HepG2 (cell line): Measurements from ENCODE around the gene BSG. TPM values are rescaled to one million over a fixed set of nuclear protein-coding genes. Genes with fewer than 3 reads are reported as not detected.

Source experiments
- HNRNPK ChIP-seq: fragments of 200-400 bp; formaldehyde crosslinking; IDR thresholded peaks from 2 replicates; pipeline ENCODE4 v1.6.1; 2018; ENCODE audit warnings: low read length, low read depth, moderate library complexity, mild to moderate bottlenecking; ENCODE audit not compliant: poor library complexity, severe bottlenecking
- LCORL ChIP-seq, 2 experiments: fragments of 450-650 bp in 1 of 2; sonication (generic) in 1 of 2; formaldehyde crosslinking in 1 of 2; IDR thresholded peaks; 2 replicates each; pipeline versions ENCODE4 v1.5.0 to v1.6.1; 2017 to 2020; ENCODE audit warnings: antibody characterized with exemption in 1 of 2, missing genetic modification reagents in 1 of 2
- MED8 ChIP-seq: sonication (generic); formaldehyde crosslinking; IDR thresholded peaks from 2 replicates; pipeline ENCODE4 v1.8.1; 2023; ENCODE audit warnings: mild to moderate bottlenecking, missing genetic modification reagents; ENCODE audit not compliant: insufficient replicate concordance
- MZF1 ChIP-seq: sonication (generic); formaldehyde crosslinking; IDR thresholded peaks from 2 replicates; pipeline ENCODE4 v1.8.1; 2023; ENCODE audit warnings: mild to moderate bottlenecking, missing genetic modification reagents, borderline replicate concordance
- NFIC ChIP-seq: IDR thresholded peaks from 2 replicates; pipeline ENCODE4 v1.6.1; 2012; ENCODE audit warnings: mild to moderate bottlenecking, low read length, inconsistent platforms
- NR2C2 ChIP-seq: sonication (generic); formaldehyde crosslinking; IDR thresholded peaks from 2 replicates; pipeline ENCODE4 v1.4.0; 2020; ENCODE audit warnings: missing genetic modification reagents, mild to moderate bottlenecking, moderate library complexity, borderline replicate concordance
- NR2F6 ChIP-seq, 2 experiments: IDR thresholded peaks; 2 replicates each; pipeline ENCODE4 v1.6.1; 2016; ENCODE audit warnings: antibody characterized with exemption in 1 of 2, mild to moderate bottlenecking in 1 of 2
- ZNF343 ChIP-seq: sonication (generic); formaldehyde crosslinking; IDR thresholded peaks from 2 replicates; pipeline ENCODE4 v1.4.0; 2020; ENCODE audit warnings: mild to moderate bottlenecking, missing genetic modification reagents
- ZNF724P ChIP-seq: sonication (generic); formaldehyde crosslinking; IDR thresholded peaks from 2 replicates; pipeline ENCODE4 v1.8.0; 2022; ENCODE audit warnings: missing genetic modification reagents, borderline replicate concordance
- polyA plus RNA-seq, 8 experiments: library from polyadenylated mRNA; depleted of rRNA in 3 of 8; stranded (reverse) in 7 of 8; unstranded in 1 of 8; fragments of >200 nt; fragmentation: Illumina TruSeq in 4 of 8; extraction: Trizol in 4 of 8; gene quantifications; 2 replicates each; pipeline versions ENCODE4 v1.2.1 to v1.2.3, GENCODE V29; 2011 to 2016; ENCODE audit warnings: low read depth in 4 of 8, missing spikeins in 1 of 8, mixed read lengths in 1 of 8; ENCODE audit not compliant: insufficient read depth in 1 of 8
- total RNA-seq, 5 experiments: library from RNA; depleted of rRNA; stranded (reverse); fragments of >200 nt; fragmentation: Illumina TruSeq; extraction: Trizol; gene quantifications; 2 replicates each; pipeline ENCODE4 v1.2.3, GENCODE V29; 2016; ENCODE audit warnings: low read depth in 1 of 5
- TF ChIP-seq, protein P1 (sequence below): sonication (generic); formaldehyde crosslinking; IDR thresholded peaks from 2 replicates; pipeline ENCODE4 v1.4.0; 2020; ENCODE audit warnings: missing genetic modification reagents
- TF ChIP-seq, protein P2 (sequence below): IDR thresholded peaks from 2 replicates; pipeline ENCODE4 v1.6.1; 2016; ENCODE audit warnings: low read depth, control low read depth
- TF ChIP-seq, protein P3 (sequence below): sonication (generic); formaldehyde crosslinking; IDR thresholded peaks from 2 replicates; pipeline ENCODE4 v1.9.0; 2021; ENCODE audit warnings: mild to moderate bottlenecking, missing genetic modification reagents
- TF ChIP-seq, protein P4 (sequence below): sonication (generic); formaldehyde crosslinking; IDR thresholded peaks from 2 replicates; pipeline ENCODE4 v1.5.0; 2020; ENCODE audit warnings: mild to moderate bottlenecking, missing genetic modification reagents, moderate library complexity

Gene BSG
- total and polyA plus RNA-seq, 2 of the 13 experiments (the other 11 are each of a cell fraction or from before 2014, with no cell fraction given): 309 to 754 TPM

DNA sequence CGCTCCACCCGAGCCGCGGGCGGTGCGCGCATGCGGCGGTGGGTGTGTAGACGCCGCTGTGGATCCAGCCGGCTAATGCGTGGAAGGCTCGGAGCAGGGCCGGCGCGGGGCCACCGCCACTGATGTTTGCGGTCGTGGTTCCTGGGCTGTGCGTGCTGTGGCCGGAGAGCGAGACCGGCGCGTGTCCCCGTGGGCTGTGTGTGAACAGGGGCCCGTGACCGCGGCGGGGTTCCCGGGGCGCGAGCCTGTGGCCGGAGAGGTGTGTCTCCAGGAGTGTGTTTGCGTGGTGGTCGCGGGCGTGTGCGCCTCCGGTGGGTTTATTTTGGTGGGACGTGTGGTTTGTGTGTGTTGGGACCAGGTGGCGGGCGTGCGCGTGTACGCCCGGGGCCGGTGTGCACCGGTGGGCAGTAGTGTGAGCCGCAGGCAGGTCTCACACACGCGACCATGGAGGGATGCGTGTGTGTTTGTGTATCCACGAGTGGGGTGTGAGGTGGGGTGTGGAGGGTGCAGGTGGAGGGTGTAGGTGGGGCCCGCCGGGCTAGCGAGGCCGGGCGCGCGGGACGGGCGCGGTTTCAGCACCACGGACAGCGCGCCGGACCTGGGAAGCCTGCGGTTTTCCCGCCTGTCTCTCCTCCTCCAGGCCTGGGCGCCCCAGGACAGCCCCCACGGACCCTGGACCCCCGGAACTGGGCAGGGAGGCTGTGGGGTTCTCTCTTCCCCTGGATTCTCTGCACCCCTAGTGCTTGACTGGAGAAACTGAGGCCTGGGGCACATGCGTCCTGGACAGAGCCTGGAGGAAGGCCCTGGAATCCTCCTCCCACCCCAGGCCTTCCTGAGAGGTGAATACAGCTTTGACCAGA is 18.9 kb downstream of the BSG start (continued):
- no peak for TF ChIP-seq MED8 (CRISPR knock-in tag)
- TF ChIP-seq, protein P1, sequence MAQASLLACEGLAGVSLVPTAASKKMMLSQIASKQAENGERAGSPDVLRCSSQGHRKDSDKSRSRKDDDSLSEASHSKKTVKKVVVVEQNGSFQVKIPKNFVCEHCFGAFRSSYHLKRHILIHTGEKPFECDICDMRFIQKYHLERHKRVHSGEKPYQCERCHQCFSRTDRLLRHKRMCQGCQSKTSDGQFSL (CRISPR knock-in tag): no peak
- TF ChIP-seq NR2C2: no peak
- no peak for TF ChIP-seq ZNF724P (CRISPR knock-in tag)
- TF ChIP-seq NFIC: no peak
- TF ChIP-seq MZF1 (CRISPR knock-in tag): no peak
- TF ChIP-seq, protein P2, sequence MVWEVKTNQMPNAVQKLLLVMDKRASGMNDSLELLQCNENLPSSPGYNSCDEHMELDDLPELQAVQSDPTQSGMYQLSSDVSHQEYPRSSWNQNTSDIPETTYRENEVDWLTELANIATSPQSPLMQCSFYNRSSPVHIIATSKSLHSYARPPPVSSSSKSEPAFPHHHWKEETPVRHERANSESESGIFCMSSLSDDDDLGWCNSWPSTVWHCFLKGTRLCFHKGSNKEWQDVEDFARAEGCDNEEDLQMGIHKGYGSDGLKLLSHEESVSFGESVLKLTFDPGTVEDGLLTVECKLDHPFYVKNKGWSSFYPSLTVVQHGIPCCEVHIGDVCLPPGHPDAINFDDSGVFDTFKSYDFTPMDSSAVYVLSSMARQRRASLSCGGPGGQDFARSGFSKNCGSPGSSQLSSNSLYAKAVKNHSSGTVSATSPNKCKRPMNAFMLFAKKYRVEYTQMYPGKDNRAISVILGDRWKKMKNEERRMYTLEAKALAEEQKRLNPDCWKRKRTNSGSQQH (CRISPR knock-in tag): 0 out of 2 replicates have a peak, but pooled peaks have one; percentile 71
- TF ChIP-seq, protein P3, sequence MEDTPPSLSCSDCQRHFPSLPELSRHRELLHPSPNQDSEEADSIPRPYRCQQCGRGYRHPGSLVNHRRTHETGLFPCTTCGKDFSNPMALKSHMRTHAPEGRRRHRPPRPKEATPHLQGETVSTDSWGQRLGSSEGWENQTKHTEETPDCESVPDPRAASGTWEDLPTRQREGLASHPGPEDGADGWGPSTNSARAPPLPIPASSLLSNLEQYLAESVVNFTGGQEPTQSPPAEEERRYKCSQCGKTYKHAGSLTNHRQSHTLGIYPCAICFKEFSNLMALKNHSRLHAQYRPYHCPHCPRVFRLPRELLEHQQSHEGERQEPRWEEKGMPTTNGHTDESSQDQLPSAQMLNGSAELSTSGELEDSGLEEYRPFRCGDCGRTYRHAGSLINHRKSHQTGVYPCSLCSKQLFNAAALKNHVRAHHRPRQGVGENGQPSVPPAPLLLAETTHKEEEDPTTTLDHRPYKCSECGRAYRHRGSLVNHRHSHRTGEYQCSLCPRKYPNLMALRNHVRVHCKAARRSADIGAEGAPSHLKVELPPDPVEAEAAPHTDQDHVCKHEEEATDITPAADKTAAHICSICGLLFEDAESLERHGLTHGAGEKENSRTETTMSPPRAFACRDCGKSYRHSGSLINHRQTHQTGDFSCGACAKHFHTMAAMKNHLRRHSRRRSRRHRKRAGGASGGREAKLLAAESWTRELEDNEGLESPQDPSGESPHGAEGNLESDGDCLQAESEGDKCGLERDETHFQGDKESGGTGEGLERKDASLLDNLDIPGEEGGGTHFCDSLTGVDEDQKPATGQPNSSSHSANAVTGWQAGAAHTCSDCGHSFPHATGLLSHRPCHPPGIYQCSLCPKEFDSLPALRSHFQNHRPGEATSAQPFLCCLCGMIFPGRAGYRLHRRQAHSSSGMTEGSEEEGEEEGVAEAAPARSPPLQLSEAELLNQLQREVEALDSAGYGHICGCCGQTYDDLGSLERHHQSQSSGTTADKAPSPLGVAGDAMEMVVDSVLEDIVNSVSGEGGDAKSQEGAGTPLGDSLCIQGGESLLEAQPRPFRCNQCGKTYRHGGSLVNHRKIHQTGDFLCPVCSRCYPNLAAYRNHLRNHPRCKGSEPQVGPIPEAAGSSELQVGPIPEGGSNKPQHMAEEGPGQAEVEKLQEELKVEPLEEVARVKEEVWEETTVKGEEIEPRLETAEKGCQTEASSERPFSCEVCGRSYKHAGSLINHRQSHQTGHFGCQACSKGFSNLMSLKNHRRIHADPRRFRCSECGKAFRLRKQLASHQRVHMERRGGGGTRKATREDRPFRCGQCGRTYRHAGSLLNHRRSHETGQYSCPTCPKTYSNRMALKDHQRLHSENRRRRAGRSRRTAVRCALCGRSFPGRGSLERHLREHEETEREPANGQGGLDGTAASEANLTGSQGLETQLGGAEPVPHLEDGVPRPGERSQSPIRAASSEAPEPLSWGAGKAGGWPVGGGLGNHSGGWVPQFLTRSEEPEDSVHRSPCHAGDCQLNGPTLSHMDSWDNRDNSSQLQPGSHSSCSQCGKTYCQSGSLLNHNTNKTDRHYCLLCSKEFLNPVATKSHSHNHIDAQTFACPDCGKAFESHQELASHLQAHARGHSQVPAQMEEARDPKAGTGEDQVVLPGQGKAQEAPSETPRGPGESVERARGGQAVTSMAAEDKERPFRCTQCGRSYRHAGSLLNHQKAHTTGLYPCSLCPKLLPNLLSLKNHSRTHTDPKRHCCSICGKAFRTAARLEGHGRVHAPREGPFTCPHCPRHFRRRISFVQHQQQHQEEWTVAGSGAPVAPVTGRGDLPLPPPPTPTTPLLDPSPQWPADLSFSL (CRISPR knock-in tag): no peak
- TF ChIP-seq LCORL (IDR thresholded peaks at IDR 0.05): no peak
- TF ChIP-seq LCORL (CRISPR knock-in tag; IDR thresholded peaks at IDR 0.05): no peak
- TF ChIP-seq NR2F6 (IDR thresholded peaks at IDR 0.05): no peak
- TF ChIP-seq NR2F6 (CRISPR knock-in tag; IDR thresholded peaks at IDR 0.05): 0 out of 2 replicates have a peak, but pooled peaks have one; percentile 13
- TF ChIP-seq, protein P4, sequence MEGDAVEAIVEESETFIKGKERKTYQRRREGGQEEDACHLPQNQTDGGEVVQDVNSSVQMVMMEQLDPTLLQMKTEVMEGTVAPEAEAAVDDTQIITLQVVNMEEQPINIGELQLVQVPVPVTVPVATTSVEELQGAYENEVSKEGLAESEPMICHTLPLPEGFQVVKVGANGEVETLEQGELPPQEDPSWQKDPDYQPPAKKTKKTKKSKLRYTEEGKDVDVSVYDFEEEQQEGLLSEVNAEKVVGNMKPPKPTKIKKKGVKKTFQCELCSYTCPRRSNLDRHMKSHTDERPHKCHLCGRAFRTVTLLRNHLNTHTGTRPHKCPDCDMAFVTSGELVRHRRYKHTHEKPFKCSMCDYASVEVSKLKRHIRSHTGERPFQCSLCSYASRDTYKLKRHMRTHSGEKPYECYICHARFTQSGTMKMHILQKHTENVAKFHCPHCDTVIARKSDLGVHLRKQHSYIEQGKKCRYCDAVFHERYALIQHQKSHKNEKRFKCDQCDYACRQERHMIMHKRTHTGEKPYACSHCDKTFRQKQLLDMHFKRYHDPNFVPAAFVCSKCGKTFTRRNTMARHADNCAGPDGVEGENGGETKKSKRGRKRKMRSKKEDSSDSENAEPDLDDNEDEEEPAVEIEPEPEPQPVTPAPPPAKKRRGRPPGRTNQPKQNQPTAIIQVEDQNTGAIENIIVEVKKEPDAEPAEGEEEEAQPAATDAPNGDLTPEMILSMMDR (CRISPR knock-in tag): no peak
- TF ChIP-seq HNRNPK: peak; percentile 33
- TF ChIP-seq ZNF343 (CRISPR knock-in tag): no peak
